GM12878 (cell line): ENCODE data around the gene CCNC. TPM values are rescaled to one million over a fixed set of nuclear protein-coding genes. Genes with fewer than 3 reads are reported as not detected.

Experiments used
- CHD1 ChIP-seq: IDR thresholded peaks from 2 replicates; pipeline ENCODE4 v1.6.1; 2012; ENCODE audit warnings: low read depth, low read length, improper control_type of control experiment
- ESRRA ChIP-seq: IDR thresholded peaks from 2 replicates; pipeline ENCODE4 v1.6.1; 2012; ENCODE audit warnings: mild to moderate bottlenecking, low read length, improper control_type of control experiment
- HDGF ChIP-seq: fragments of 450-650 bp; IDR thresholded peaks from 2 replicates; pipeline ENCODE4 v1.6.1; 2016; ENCODE audit warnings: antibody characterized with exemption
- KLF5 ChIP-seq: fragments of 450-650 bp; IDR thresholded peaks from 2 replicates; pipeline ENCODE4 v1.6.1; 2014; ENCODE audit warnings: mild to moderate bottlenecking; ENCODE audit not compliant: partially characterized antibody
- MYC ChIP-seq: IDR thresholded peaks from 2 replicates; pipeline ENCODE4 v1.6.1; 2011; ENCODE audit warnings: mild to moderate bottlenecking, low read length, moderate library complexity, inconsistent platforms; ENCODE audit not compliant: insufficient read depth, insufficient replicate concordance, insufficient read length, severe bottlenecking
- NFYA ChIP-seq: IDR thresholded peaks from 2 replicates; pipeline ENCODE4 v1.6.1; 2011; ENCODE audit warnings: low read depth, mild to moderate bottlenecking, low read length, improper control_type of control experiment, borderline replicate concordance
- NR2C1 ChIP-seq: fragments of 450-650 bp; IDR thresholded peaks from 2 replicates; pipeline ENCODE4 v1.6.1; 2017; ENCODE audit warnings: antibody characterized with exemption, mild to moderate bottlenecking, moderate library complexity
- NRF1 ChIP-seq: conservative IDR thresholded peaks from 2 replicates; pipeline ENCODE4 v1.6.1; 2011; ENCODE audit warnings: mild to moderate bottlenecking, low read depth, low read length, improper control_type of control experiment
- PAX5 ChIP-seq: IDR thresholded peaks from 2 replicates; pipeline ENCODE4 v1.6.1; 2011; ENCODE audit warnings: low read depth, low read length, borderline replicate concordance
- PML ChIP-seq: IDR thresholded peaks from 2 replicates; pipeline ENCODE4 v1.6.1; 2012; ENCODE audit warnings: low read length, inconsistent platforms
- RAD21 ChIP-seq: IDR thresholded peaks from 2 replicates; pipeline ENCODE4 v1.6.1; 2011; ENCODE audit warnings: mild to moderate bottlenecking, low read depth, low read length, moderate library complexity; ENCODE audit not compliant: insufficient read depth
- SMAD5 ChIP-seq: IDR thresholded peaks from 2 replicates; pipeline ENCODE4 v1.6.1; 2016; ENCODE audit warnings: antibody characterized with exemption, low read depth
- SRF ChIP-seq, 2 experiments: IDR thresholded peaks; 2 replicates each; pipeline ENCODE4 v1.6.1; 2011; ENCODE audit warnings: low read depth in 2 of 2, low read length in 2 of 2, mild to moderate bottlenecking in 1 of 2, moderate library complexity in 1 of 2
- YY1 ChIP-seq: IDR thresholded peaks from 2 replicates; pipeline ENCODE4 v1.6.1; 2011; ENCODE audit warnings: low read depth, mild to moderate bottlenecking, low read length
- ZNF384 ChIP-seq: IDR thresholded peaks from 2 replicates; pipeline ENCODE4 v1.6.1; 2012; ENCODE audit warnings: low read depth, mild to moderate bottlenecking, low read length, improper control_type of control experiment, borderline replicate concordance
- ZSCAN29 ChIP-seq: fragments of 450-650 bp; IDR thresholded peaks from 2 replicates; pipeline ENCODE4 v1.6.1; 2017; ENCODE audit warnings: mild to moderate bottlenecking, moderate library complexity
- ZZZ3 ChIP-seq: IDR thresholded peaks from 2 replicates; pipeline ENCODE4 v1.6.1; 2011; ENCODE audit warnings: low read depth; ENCODE audit not compliant: control insufficient read depth, insufficient read length
- polyA plus RNA-seq, 11 experiments: library from polyadenylated mRNA; depleted of rRNA in 4 of 11; unstranded in 6 of 11; stranded (reverse) in 5 of 11; fragments of >200 nt; fragmentation: Nextera tagmentation in 4 of 11; fragmentation: Illumina TruSeq in 1 of 11; extraction: Ambion mirVana in 4 of 11; extraction: Trizol in 1 of 11; gene quantifications; 1 replicate in 1 of 11; 2 replicates in 10 of 11; pipeline versions ENCODE4 v1.2.1 to v1.2.3, GENCODE V29; 2011 to 2016; ENCODE audit warnings: inconsistent platforms in 2 of 11, missing spikeins in 2 of 11, low read depth in 1 of 11
- total RNA-seq, 4 experiments: library from RNA; depleted of rRNA in 3 of 4; stranded (reverse); fragments of >200 nt in 3 of 4; fragmentation: Illumina TruSeq in 1 of 4; extraction: Trizol in 1 of 4; gene quantifications; 2 replicates each; pipeline versions ENCODE4 v1.2.1 to v1.2.3, GENCODE V29; 2013 to 2021
- TF ChIP-seq, protein P1 (sequence below), 3 experiments: IDR thresholded peaks in 2 of 3; conservative IDR thresholded peaks in 1 of 3; 2 replicates each; pipeline ENCODE4 v1.5.1; 2011; ENCODE audit warnings: low read depth in 3 of 3, low read length in 3 of 3, mild to moderate bottlenecking in 3 of 3, control low read depth in 2 of 3, moderate library complexity in 2 of 3, inconsistent platforms in 1 of 3, mixed read lengths in 1 of 3; ENCODE audit not compliant: control insufficient read depth in 2 of 3, insufficient read depth in 1 of 3; ENCODE audit errors: extremely low read depth in 1 of 3
- TF ChIP-seq, protein P2 (sequence below): fragments of 450-650 bp; IDR thresholded peaks from 2 replicates; pipeline ENCODE4 v1.6.1; 2014; ENCODE audit warnings: mild to moderate bottlenecking
- TF ChIP-seq, protein P3 (sequence below): fragments of 450-650 bp; IDR thresholded peaks from 2 replicates; pipeline ENCODE4 v1.6.1; 2017; ENCODE audit warnings: mild to moderate bottlenecking, low read depth, inconsistent platforms; ENCODE audit not compliant: poor library complexity, severe bottlenecking
- TF ChIP-seq, protein P4 (sequence below): fragments of 450-650 bp; IDR thresholded peaks from 2 replicates; pipeline ENCODE4 v1.6.1; 2017; ENCODE audit warnings: mild to moderate bottlenecking
- TF ChIP-seq, protein P5 (sequence below): IDR thresholded peaks from 2 replicates; pipeline ENCODE4 v1.6.1; 2011; ENCODE audit warnings: low read depth, mild to moderate bottlenecking, low read length, moderate library complexity, borderline replicate concordance; ENCODE audit errors: extremely low read depth

The CCNC gene
- total and polyA plus RNA-seq, 10 of the 15 experiments (the other 5 are each of a cell fraction or from before 2014, with no cell fraction given), result 68.5 to 168 (median 99.4) TPM

DNA sequence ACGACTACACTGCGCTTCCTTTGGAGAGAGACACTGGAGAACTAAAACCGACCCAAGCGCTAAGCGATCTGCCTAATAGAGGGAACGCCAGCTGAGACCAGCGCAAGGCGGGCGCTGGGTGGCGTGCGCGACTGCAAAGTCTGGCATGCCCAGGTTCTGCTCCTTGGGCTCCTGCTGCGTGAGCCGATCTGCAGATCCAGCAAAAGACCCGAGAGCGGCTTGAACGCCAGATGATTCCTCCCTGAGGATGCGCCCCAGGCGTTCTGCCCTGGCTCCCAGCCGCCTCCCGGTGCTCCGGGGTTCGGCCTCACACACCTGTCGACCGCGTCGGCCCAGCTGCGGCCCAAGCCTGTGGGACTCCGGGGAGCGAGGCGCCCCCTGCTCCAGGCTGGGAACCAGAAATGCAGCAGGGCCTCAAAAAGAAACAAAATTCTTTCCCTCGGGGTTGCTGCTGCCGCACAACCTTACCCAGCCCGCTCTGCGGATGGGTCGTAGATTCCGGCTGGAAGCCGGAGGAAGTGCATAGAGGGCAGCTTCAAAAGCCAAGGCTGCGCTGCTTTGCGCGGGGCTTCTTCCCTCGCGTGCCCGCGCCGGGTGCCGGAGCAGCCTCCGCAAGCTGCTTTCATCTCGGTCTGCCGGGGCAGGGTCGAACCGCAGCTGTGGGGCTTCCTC, 20.3 kb upstream of the CCNC start (continued):
- no peak for TF ChIP-seq SRF (IDR thresholded peaks at IDR 0.05; ENCODE audit: low read depth in 2 of 2, low read length in 2 of 2)
- TF ChIP-seq ESRRA, result no peak
- TF ChIP-seq CHD1, result no peak
- TF ChIP-seq HDGF, result no peak
- TF ChIP-seq PAX5, result 0 out of 2 replicates have a peak, but pooled peaks have one; percentile 16
- TF ChIP-seq, protein P1, sequence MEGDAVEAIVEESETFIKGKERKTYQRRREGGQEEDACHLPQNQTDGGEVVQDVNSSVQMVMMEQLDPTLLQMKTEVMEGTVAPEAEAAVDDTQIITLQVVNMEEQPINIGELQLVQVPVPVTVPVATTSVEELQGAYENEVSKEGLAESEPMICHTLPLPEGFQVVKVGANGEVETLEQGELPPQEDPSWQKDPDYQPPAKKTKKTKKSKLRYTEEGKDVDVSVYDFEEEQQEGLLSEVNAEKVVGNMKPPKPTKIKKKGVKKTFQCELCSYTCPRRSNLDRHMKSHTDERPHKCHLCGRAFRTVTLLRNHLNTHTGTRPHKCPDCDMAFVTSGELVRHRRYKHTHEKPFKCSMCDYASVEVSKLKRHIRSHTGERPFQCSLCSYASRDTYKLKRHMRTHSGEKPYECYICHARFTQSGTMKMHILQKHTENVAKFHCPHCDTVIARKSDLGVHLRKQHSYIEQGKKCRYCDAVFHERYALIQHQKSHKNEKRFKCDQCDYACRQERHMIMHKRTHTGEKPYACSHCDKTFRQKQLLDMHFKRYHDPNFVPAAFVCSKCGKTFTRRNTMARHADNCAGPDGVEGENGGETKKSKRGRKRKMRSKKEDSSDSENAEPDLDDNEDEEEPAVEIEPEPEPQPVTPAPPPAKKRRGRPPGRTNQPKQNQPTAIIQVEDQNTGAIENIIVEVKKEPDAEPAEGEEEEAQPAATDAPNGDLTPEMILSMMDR (IDR thresholded peaks at IDR 0.05 in 2 of 3, conservative IDR thresholded peaks at IDR 0.05 in 1 of 3; ENCODE audit: control insufficient read depth in 2 of 3, extremely low read depth in 1 of 3, insufficient read depth in 1 of 3, low read depth in 3 of 3, low read length in 3 of 3), result peak; percentile 67 to 78 (median 74); a peak in 5 of 6 replicates
- TF ChIP-seq, protein P2, sequence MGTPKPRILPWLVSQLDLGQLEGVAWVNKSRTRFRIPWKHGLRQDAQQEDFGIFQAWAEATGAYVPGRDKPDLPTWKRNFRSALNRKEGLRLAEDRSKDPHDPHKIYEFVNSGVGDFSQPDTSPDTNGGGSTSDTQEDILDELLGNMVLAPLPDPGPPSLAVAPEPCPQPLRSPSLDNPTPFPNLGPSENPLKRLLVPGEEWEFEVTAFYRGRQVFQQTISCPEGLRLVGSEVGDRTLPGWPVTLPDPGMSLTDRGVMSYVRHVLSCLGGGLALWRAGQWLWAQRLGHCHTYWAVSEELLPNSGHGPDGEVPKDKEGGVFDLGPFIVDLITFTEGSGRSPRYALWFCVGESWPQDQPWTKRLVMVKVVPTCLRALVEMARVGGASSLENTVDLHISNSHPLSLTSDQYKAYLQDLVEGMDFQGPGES, result no peak
- no peak for TF ChIP-seq ZSCAN29
- TF ChIP-seq, protein P3, sequence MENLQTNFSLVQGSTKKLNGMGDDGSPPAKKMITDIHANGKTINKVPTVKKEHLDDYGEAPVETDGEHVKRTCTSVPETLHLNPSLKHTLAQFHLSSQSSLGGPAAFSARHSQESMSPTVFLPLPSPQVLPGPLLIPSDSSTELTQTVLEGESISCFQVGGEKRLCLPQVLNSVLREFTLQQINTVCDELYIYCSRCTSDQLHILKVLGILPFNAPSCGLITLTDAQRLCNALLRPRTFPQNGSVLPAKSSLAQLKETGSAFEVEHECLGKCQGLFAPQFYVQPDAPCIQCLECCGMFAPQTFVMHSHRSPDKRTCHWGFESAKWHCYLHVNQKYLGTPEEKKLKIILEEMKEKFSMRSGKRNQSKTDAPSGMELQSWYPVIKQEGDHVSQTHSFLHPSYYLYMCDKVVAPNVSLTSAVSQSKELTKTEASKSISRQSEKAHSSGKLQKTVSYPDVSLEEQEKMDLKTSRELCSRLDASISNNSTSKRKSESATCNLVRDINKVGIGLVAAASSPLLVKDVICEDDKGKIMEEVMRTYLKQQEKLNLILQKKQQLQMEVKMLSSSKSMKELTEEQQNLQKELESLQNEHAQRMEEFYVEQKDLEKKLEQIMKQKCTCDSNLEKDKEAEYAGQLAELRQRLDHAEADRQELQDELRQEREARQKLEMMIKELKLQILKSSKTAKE, result no peak
- no peak for TF ChIP-seq NRF1
- no peak for TF ChIP-seq MYC
- no peak for TF ChIP-seq SMAD5
- TF ChIP-seq NR2C1, result no peak
- TF ChIP-seq ZNF384, result no peak
- no peak for TF ChIP-seq KLF5
- TF ChIP-seq YY1, result peak; percentile 23; the same call in 1 of the 2 replicates
- no peak for TF ChIP-seq ZZZ3
- TF ChIP-seq, protein P4, sequence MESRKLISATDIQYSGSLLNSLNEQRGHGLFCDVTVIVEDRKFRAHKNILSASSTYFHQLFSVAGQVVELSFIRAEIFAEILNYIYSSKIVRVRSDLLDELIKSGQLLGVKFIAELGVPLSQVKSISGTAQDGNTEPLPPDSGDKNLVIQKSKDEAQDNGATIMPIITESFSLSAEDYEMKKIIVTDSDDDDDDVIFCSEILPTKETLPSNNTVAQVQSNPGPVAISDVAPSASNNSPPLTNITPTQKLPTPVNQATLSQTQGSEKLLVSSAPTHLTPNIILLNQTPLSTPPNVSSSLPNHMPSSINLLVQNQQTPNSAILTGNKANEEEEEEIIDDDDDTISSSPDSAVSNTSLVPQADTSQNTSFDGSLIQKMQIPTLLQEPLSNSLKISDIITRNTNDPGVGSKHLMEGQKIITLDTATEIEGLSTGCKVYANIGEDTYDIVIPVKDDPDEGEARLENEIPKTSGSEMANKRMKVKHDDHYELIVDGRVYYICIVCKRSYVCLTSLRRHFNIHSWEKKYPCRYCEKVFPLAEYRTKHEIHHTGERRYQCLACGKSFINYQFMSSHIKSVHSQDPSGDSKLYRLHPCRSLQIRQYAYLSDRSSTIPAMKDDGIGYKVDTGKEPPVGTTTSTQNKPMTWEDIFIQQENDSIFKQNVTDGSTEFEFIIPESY, result no peak
- no peak for TF ChIP-seq PML
- TF ChIP-seq NFYA, result no peak
- peak; percentile 85 for TF ChIP-seq RAD21
- TF ChIP-seq, protein P5, sequence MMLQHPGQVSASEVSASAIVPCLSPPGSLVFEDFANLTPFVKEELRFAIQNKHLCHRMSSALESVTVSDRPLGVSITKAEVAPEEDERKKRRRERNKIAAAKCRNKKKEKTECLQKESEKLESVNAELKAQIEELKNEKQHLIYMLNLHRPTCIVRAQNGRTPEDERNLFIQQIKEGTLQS, result no peak
